ENCODE results near the gene HOOK1.

HOOK1 gene

DNA sequence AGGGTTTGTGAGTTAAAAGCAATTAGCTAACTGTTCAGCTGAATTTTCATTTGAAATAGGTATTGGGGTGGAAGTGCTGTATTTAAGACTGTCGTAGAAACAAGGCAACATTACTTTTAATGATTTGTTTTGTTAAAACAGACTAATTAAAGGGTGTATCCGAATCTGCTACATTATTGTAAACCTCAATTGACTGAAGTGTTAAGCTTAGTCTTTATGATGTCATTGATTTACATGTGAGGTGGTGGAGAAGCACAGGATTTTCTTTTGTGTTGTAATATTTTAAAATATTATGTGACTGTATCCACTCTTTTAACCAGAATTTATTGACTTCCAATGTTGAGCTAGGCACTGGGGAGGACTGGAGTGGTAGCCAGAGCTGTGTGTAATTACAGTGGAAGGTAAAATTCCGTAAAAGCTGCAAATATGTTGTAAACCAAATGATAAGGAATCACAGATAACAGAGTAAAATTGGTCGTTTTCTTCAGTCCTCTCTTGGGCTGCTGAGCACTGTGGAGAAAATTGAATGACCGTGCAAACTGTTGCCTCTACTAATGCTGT is 1.6 kb downstream of the HOOK1 start:
- ChIA-PET CTCF (no interaction called here), POLR2A (no interaction called here)
- DNase-seq (ENCODE audit: low read depth, low spot score), result no peak
- TF ChIP-seq, protein P1, sequence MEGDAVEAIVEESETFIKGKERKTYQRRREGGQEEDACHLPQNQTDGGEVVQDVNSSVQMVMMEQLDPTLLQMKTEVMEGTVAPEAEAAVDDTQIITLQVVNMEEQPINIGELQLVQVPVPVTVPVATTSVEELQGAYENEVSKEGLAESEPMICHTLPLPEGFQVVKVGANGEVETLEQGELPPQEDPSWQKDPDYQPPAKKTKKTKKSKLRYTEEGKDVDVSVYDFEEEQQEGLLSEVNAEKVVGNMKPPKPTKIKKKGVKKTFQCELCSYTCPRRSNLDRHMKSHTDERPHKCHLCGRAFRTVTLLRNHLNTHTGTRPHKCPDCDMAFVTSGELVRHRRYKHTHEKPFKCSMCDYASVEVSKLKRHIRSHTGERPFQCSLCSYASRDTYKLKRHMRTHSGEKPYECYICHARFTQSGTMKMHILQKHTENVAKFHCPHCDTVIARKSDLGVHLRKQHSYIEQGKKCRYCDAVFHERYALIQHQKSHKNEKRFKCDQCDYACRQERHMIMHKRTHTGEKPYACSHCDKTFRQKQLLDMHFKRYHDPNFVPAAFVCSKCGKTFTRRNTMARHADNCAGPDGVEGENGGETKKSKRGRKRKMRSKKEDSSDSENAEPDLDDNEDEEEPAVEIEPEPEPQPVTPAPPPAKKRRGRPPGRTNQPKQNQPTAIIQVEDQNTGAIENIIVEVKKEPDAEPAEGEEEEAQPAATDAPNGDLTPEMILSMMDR (IDR thresholded peaks at IDR 0.05; ENCODE audit: insufficient read depth, low read length, missing control alignments), result no peak
- no peak overlapping the region for H3K4me3 ChIP-seq (ENCODE audit: low read depth, low read length)

DNA sequence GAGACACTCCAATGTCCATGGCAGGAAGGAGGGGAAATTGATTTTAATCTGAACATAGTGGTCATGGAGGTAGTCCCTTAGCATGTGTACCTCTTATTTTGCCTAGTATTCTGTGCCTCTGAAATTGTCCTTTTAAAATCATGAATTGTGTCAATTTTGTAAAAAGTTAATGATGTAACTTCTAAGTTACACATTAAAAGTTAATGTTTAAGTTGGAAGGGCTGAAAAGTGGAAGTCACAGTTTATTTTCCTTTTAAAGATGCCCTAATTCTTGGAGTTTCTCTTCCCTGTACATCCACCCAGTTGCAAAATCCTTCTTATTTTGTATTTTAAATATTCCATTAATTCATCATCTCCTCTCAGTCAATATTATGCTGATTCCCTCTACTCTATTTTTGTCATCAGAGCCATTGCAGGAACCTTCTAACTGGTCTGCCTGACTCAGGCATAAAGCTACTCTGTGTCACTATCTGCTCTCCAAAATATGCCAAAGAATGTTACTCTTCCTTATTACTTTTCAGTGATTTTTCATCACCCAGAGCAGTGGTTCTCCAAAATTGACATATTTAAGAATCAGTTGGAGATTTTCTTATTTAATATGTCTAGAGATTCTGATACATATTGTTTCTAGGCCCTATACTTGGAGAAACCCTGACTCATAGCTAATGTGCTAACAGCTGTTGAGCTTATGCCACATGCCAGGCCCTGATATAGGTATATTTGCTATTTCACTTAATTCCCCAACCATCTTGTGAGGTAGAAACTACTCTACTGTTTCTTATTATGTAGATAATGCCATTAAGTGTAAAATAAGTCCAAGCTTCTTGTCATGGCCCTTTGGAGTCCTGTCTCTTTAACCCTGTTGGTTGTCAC is 5.1 kb downstream of the HOOK1 start:
- DNase-seq (ENCODE audit: low read depth, low spot score), result no peak
- POLR2A ChIA-PET, result no interaction called here
- no peak overlapping the region for H3K4me3 ChIP-seq (ENCODE audit: low read depth, low read length)
- TF ChIP-seq, protein P1 (IDR thresholded peaks at IDR 0.05; ENCODE audit: insufficient read depth, low read length, missing control alignments), result no peak
- CTCF ChIA-PET, result no interaction called here

DNA sequence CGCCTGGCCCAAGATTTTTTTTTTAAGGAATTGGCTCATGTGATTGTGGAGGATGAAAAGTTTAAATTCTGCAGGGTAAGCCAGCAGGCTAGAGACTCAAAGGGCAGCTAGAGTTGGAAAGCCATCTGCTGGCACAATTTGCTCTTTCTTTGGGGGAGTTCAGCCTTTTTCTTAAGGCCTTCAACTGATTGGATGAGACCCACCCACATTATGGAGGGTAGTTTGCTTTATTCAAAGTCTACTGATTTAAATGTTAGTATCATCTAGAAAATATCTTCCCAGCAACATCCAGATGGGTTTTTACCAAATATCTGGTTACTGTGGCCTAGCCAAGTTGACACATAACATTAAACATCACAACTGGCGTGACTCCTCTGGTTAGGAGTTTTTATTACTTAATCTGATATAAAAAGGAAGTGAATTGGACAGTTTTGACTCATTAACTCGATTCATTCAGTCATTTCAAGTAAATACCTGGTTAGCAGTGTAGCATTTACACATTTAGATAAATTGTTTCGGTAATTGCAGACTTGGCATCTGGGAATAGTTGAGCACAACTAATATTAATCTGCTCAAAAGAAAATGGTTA is 12.4 kb downstream of the HOOK1 start:
- TF ChIP-seq, protein P1 (IDR thresholded peaks at IDR 0.05; ENCODE audit: insufficient read depth, low read length, missing control alignments), result no peak
- ChIA-PET CTCF (no interaction called here), POLR2A (no interaction called here)
- DNase-seq (ENCODE audit: low read depth, low spot score), result no peak
- H3K4me3 ChIP-seq (ENCODE audit: low read depth, low read length), result no peak overlapping the region

DNA sequence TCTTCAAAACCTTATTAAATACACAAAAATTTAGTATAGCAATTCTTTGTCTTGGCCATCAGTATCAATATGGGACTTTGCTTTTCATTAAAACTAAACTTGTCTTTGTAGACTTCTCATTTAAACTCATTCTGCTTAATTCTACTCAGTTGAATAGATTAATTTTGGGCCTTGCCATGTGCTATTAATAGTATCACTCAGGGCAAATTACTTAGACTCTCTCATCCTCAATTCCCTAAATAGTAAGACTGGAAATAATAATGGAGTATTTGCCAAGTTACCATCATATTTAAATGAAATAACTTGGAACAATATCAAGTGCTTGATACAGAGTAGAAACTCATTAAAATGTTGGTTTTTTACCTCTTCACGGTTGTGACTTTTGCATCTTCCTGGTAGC is 13.4 kb downstream of the HOOK1 start:
- TF ChIP-seq, protein P1 (IDR thresholded peaks at IDR 0.05; ENCODE audit: insufficient read depth, low read length, missing control alignments), result no peak
- DNase-seq (ENCODE audit: low read depth, low spot score), result no peak
- H3K4me3 ChIP-seq (ENCODE audit: low read depth, low read length), result no peak overlapping the region
- ChIA-PET POLR2A (no interaction called here), CTCF (no interaction called here)

DNA sequence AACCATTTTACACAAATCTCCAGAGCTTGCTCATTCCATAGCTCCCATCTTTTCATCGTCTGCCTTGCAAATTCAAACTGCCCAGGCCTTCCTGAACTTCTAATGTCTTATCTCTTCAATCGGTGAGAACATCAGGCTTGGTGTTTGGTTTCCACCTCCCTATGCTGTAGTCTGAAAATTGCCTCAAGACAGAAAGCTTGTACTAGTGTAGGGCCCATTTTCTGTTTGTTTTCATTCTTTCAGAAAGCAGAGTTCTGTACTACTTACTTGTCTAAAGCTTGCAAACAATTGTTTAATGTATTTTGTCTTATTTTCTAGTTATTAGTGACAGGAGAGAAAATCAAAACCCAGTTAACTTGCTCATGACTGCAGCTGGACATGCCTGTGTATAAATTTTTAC is 16.8 kb downstream of the HOOK1 start:
- CTCF ChIA-PET, result no interaction called here
- TF ChIP-seq, protein P1 (IDR thresholded peaks at IDR 0.05; ENCODE audit: insufficient read depth, low read length, missing control alignments), result no peak
- POLR2A ChIA-PET, result no interaction called here
- no peak for DNase-seq (ENCODE audit: low read depth, low spot score)
- no peak overlapping the region for H3K4me3 ChIP-seq (ENCODE audit: low read depth, low read length)

DNA sequence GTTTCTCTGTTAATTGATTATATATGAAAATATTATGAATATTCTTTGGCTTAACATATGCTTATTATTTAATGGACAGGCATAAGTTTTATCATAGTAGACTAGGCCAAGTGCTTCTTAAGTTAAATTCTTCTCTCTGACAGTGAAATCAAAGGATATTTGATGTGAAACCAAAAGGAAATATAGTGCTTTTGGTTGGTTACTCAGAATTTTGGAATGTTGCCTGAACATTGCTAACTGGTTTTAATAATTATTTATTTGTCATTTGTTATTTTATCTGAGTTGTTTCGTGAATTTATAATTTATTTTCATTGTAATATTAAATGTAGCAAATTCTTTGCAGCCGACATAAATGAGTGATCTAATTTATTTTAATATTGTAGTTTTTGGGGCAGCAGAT is 18.3 kb downstream of the HOOK1 start:
- no peak for DNase-seq (ENCODE audit: low read depth, low spot score)
- ChIA-PET POLR2A (no interaction called here), CTCF (no interaction called here)
- no peak overlapping the region for H3K4me3 ChIP-seq (ENCODE audit: low read depth, low read length)
- TF ChIP-seq, protein P1 (IDR thresholded peaks at IDR 0.05; ENCODE audit: insufficient read depth, low read length, missing control alignments), result no peak
